ENCODE data around the gene MASTL. TPM values are rescaled to one million over a fixed set of nuclear protein-coding genes. Genes with fewer than 3 reads are reported as not detected.
A peak's percentile ranks its signal among the peaks of the same experiment; 100 is the strongest.

Gene MASTL
- 10 to 100 TPM; 16.0 to 16.1 TPM for total RNA-seq
- polyA plus RNA-seq (ENCODE audit: insufficient read depth, low read depth, low replicate concordance): 10.0 TPM
- long read RNA-seq, donor 1: 0 reads
- long read RNA-seq, donor 2, partial matches to known transcripts: 0 of 1 reads
- long read RNA-seq, donor 2, other reads (novel, unspliced or antisense): 0 of 1 reads

- intact Hi-C loops (cut with DNase I; ENCODE audit: low total_unique reads): no loop called here
- peaks cover 14% of the 10 kb centered on the region for H3K4me1 ChIP-seq
- H3K27ac ChIP-seq: peak within 1 kb of the TSS; percentile 97 to 99
- WGBS, 2 donors: 0 to 2% methylated on average over 32 to 54 of the region's 55 CpGs
- H3K9me3 ChIP-seq: no peaks in the 10 kb centered on the region
- peak; percentile 54 for TF ChIP-seq POLR2A (IDR thresholded peaks at IDR 0.05)
- no peak for TF ChIP-seq CTCF (IDR thresholded peaks at IDR 0.05)
- H3K27me3 ChIP-seq: no peaks in the 10 kb centered on the region
- peak within 1 kb of the TSS; percentile 96 to 98 for H3K4me3 ChIP-seq
- DNase-seq: peak; percentile 95
- no peaks in the 10 kb centered on the region for H3K36me3 ChIP-seq (ENCODE audit: low read depth, missing control alignments)
Observed at GRCh38 chr10:27155066-27155754, at the start of gene MASTL. Gene MASTL (plus strand): TSS chr10:27155352. CDS start chr10:27155427, 75 bp downstream.

GRCh38 chr10:27108165-27108564 lies 47.0 kb upstream of the MASTL start:
- DNase-seq: no peak
- Histone ChIP-seq H3K9me3 (no peaks in the 10 kb centered on the region), H3K27ac (no peak overlapping the region), H3K36me3 (ENCODE audit: low read depth, missing control alignments) (no peaks in the 10 kb centered on the region), H3K4me3 (no peak overlapping the region), H3K4me1 (no peaks in the 10 kb centered on the region), H3K27me3 (no peaks in the 10 kb centered on the region)
- TF ChIP-seq CTCF (IDR thresholded peaks at IDR 0.05): no peak
- intact Hi-C loops (cut with DNase I; ENCODE audit: low total_unique reads): no loop called here
- 73 to 79% methylated on average over 3 of the region's 3 CpGs for WGBS, 2 donors

- no peaks in the 10 kb centered on the region for H3K9me3 ChIP-seq
- H3K27ac ChIP-seq: no peak overlapping the region
- TF ChIP-seq POLR2A (IDR thresholded peaks at IDR 0.05) (no peak), CTCF (IDR thresholded peaks at IDR 0.05) (no peak)
- H3K4me1 ChIP-seq: no peaks in the 10 kb centered on the region
- H3K4me3 ChIP-seq: no peak overlapping the region
- H3K36me3 ChIP-seq (ENCODE audit: low read depth, missing control alignments): no peaks in the 10 kb centered on the region
- H3K27me3 ChIP-seq: no peaks in the 10 kb centered on the region
- intact Hi-C loops (cut with DNase I; ENCODE audit: low total_unique reads): no loop called here
- WGBS, 2 donors: 89 to 91% methylated on average over 3 of the region's 3 CpGs
- no peak for DNase-seq
Observed at GRCh38 chr10:27134371-27134770, 20.8 kb upstream of the MASTL start.

- H3K36me3 ChIP-seq (ENCODE audit: low read depth, missing control alignments): no peaks in the 10 kb centered on the region
- no peaks in the 10 kb centered on the region for H3K27me3 ChIP-seq
- intact Hi-C loops (cut with DNase I; ENCODE audit: low total_unique reads): no loop called here
- H3K27ac ChIP-seq: no peak overlapping the region
- no peak overlapping the region for H3K4me3 ChIP-seq
- WGBS, 2 donors: 84 to 87% methylated on average over 3 of the region's 3 CpGs
- H3K9me3 ChIP-seq: no peaks in the 10 kb centered on the region
- TF ChIP-seq POLR2A (IDR thresholded peaks at IDR 0.05): no peak
- no peak for TF ChIP-seq CTCF (IDR thresholded peaks at IDR 0.05)
- DNase-seq: no peak
- H3K4me1 ChIP-seq: no peaks in the 10 kb centered on the region
Observed at GRCh38 chr10:27138277-27138676, 16.9 kb upstream of the MASTL start.

- no peak overlapping the region for H3K27ac ChIP-seq
- intact Hi-C loops (cut with DNase I; ENCODE audit: low total_unique reads): no loop called here
Observed at GRCh38 chr10:27143686-27144085, 11.5 kb upstream of the MASTL start.

More at GRCh38 chr10:27143686-27144085, 11.5 kb upstream of the MASTL start:
- DNase-seq: no peak
- TF ChIP-seq POLR2A (IDR thresholded peaks at IDR 0.05) (no peak), CTCF (IDR thresholded peaks at IDR 0.05) (no peak)
- WGBS, 2 donors: 90 to 91% methylated on average over 1 of the region's 1 CpG
- no peaks in the 10 kb centered on the region for H3K4me1 ChIP-seq
- no peaks in the 10 kb centered on the region for H3K27me3 ChIP-seq
- no peaks in the 10 kb centered on the region for H3K9me3 ChIP-seq
- H3K36me3 ChIP-seq (ENCODE audit: low read depth, missing control alignments): no peaks in the 10 kb centered on the region
- no peak overlapping the region for H3K4me3 ChIP-seq

Data from testis (tissue), 5 donors.